Left lung (tissue), 10 donors: ENCODE data around the gene SUSD3. TPM values are rescaled to one million over a fixed set of nuclear protein-coding genes. Genes with fewer than 3 reads are reported as not detected.
A peak's percentile ranks its signal among the peaks of the same experiment; 100 is the strongest.

Experiments used
- ATAC-seq: fragments of 200-7000 bp; cut with Tn5 transposase; one replicate; pipeline ENCODE4 v1.9.1; 2020; ENCODE audit warnings: moderate library complexity
- DNase-seq, 4 donors: peaks; one replicate each; pipeline ENCODE4 v3.0.0-alpha.2; 2013 to 2020
- H3K27ac ChIP-seq, 2 donors: fragments of 200-600 bp; sonication (generic) in 1 of 2; one replicate each; pipeline versions ENCODE4 v1.5.0 to v1.8.0; 2020 to 2021
- H3K27me3 ChIP-seq, 2 donors: fragments of 200-600 bp; sonication (generic) in 1 of 2; one replicate each; pipeline versions ENCODE4 v1.5.0 to v1.8.0; 2020 to 2021
- H3K36me3 ChIP-seq, 2 donors: fragments of 200-600 bp; sonication (generic) in 1 of 2; one replicate each; pipeline versions ENCODE4 v1.5.0 to v1.8.0; 2020 to 2021
- H3K4me1 ChIP-seq, 2 donors: fragments of 200-600 bp; one replicate each; pipeline ENCODE4 v1.8.0; 2021
- H3K4me3 ChIP-seq, 2 donors: fragments of 200-600 bp; sonication (generic) in 1 of 2; one replicate each; pipeline versions ENCODE4 v1.5.0 to v1.8.0; 2020 to 2021; ENCODE audit warnings: mild to moderate bottlenecking in 1 of 2
- H3K9me3 ChIP-seq, 2 donors: fragments of 200-600 bp; sonication (generic) in 1 of 2; one replicate each; pipeline versions ENCODE4 v1.5.0 to v1.8.0; 2020 to 2021
- CTCF ChIP-seq, 2 donors: fragments of 200-600 bp; sonication (generic) in 1 of 2; IDR thresholded peaks; one replicate each; pipeline versions ENCODE4 v1.5.0 to v1.8.0; 2021; ENCODE audit warnings: antibody characterized with exemption in 2 of 2
- intact Hi-C, 2 donors: fragments of 100-400 bp; cut with DNase I; formaldehyde crosslinking; loops; one replicate each; pipeline versions ENCODE4 v1.11.2 to v1.14.2; 2022
- polyA plus RNA-seq, 6 donors: library from polyadenylated mRNA; unstranded; fragments of 120-200 nt; gene quantifications; one replicate each; pipeline ENCODE4 v1.2.1, GENCODE V29; 2013; ENCODE audit not compliant: insufficient read length in 6 of 6
- total RNA-seq, 2 donors: library from RNA; stranded (reverse); fragmentation: NEBNext Ultra II Directional; extraction: Animal tissue kit (Norgen Biotek cat#: 25700); gene quantifications; one replicate each; pipeline ENCODE4 v1.2.1, GENCODE V29; 2021
- donor health status: DM: no; HTN: yes; CAD: no.
- donor health status: DM: no; HTN: no; CAD: no.

Gene SUSD3
- total and polyA plus RNA-seq, 8 donors = 2.6 to 12.1 (median 5.3) TPM

- H3K36me3 ChIP-seq = peaks cover 0 to 38% of the 10 kb centered on the region in 2 donors
- no peak for TF ChIP-seq CTCF (IDR thresholded peaks at IDR 0.05)
- no peak for ATAC-seq
- no peaks in the 10 kb centered on the region for H3K27me3 ChIP-seq
- H3K4me1 ChIP-seq = peaks cover 10 to 87% of the 10 kb centered on the region in 2 donors
- intact Hi-C loops = no loop called here
- H3K27ac ChIP-seq = peak overlapping the region; percentile 65 to 93
- H3K4me3 ChIP-seq = no peak overlapping the region
- H3K9me3 ChIP-seq = no peaks in the 10 kb centered on the region
- DNase-seq = peak in 2 of 4 donors; percentile 28 to 31
Measured at GRCh38 chr9:93118863-93119702, 60.6 kb downstream of the SUSD3 start.

DNA sequence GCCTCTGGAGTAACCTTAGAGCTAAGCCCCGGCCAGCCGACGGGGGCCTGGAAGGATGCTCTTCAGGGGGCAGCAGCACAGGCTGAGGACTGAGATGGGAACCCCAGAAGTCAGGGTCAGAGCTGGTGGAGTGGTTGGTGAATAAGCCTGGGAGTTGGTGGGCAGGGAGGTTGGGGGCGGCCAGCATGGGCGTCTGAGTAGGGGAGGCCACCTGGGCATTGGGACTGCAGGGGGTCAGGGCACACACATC, 61.1 kb downstream of the SUSD3 start:
- ATAC-seq = no peak

DNA sequence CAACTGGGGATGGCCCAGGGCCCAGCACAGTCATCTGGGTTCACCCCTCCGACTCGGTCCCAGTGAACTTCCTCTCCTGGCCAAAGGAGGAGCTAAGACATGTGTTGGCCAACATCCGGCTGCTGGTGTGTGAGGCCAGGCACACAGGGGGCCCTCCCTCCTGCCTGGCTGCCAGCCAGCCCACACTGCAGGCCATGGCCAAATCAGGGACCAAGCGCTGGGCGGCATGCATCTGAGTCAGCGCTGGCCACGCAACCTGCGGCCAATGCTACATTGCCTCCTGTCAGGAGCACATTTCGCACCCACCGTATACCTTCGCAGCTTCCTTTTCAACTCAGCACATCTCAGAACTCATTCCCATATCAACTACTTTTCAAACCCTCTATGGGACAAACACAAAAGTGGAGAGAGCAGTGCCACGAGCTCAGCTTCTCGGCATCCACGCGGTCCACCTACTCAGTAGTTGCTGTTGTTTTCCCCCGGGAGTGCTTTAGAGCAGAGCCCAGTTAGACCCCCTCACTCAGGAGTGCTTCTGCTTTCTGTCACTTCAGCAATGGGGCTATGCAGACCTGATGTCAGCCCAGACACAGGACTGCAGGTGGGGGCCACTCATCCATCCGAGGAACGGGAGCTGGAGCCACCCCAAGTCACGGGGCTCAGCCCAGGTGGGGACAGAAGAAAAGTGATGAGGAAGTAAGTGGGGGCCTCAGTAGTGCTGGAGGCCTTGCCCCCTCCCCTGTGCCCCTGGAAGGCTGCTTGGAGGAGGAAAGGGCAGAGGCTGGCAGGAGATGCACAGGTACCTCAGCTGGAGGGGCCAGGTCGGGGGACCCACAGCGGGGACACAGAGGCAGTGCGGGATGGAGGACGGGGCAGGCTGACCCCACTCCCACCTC, 61.7 kb downstream of the SUSD3 start:
- peak overlapping the region; percentile 65 to 93 for H3K27ac ChIP-seq
- H3K4me3 ChIP-seq = peak overlapping the region in 1 of 2 donors; percentile 11
- DNase-seq = peak in 3 of 4 donors; percentile 78 to 99 (median 95)
- ATAC-seq = peak; percentile 86
- intact Hi-C loops = no loop called here
- H3K27me3 ChIP-seq = no peaks in the 10 kb centered on the region
- peak in 1 of 2 donors; percentile 63 for TF ChIP-seq CTCF (IDR thresholded peaks at IDR 0.05)
- H3K36me3 ChIP-seq = peaks cover 0 to 46% of the 10 kb centered on the region in 2 donors
- no peaks in the 10 kb centered on the region for H3K9me3 ChIP-seq
- H3K4me1 ChIP-seq = peaks cover 10 to 82% of the 10 kb centered on the region in 2 donors

More for the DNA sequence above, 61.1 kb downstream of the SUSD3 start:
- no peak for DNase-seq
- H3K27ac ChIP-seq = peak overlapping the region; percentile 65 to 93
- H3K4me1 ChIP-seq = peaks cover 10 to 82% of the 10 kb centered on the region in 2 donors
- no peak for TF ChIP-seq CTCF (IDR thresholded peaks at IDR 0.05)
- no peaks in the 10 kb centered on the region for H3K27me3 ChIP-seq
- no peaks in the 10 kb centered on the region for H3K9me3 ChIP-seq
- intact Hi-C loops = no loop called here
- H3K36me3 ChIP-seq = peaks cover 0 to 40% of the 10 kb centered on the region in 2 donors
- H3K4me3 ChIP-seq = no peak overlapping the region

- intact Hi-C loops = no loop called here
- peaks cover 10 to 88% of the 10 kb centered on the region in 2 donors for H3K4me1 ChIP-seq
- H3K27ac ChIP-seq = peak overlapping the region; percentile 62 to 93
- no peaks in the 10 kb centered on the region for H3K27me3 ChIP-seq
- H3K36me3 ChIP-seq = peaks cover 0 to 53% of the 10 kb centered on the region in 2 donors
- peak in 2 of 4 donors; percentile 33 to 73 for DNase-seq
- no peak for ATAC-seq
- peak overlapping the region in 1 of 2 donors; percentile 11 for H3K4me3 ChIP-seq
- TF ChIP-seq CTCF (IDR thresholded peaks at IDR 0.05) = no peak
- no peaks in the 10 kb centered on the region for H3K9me3 ChIP-seq
Measured at GRCh38 chr9:93120846-93121315, 62.4 kb downstream of the SUSD3 start.
